ENCODE measurements around the gene TNNT3. TPM values are rescaled to one million over a fixed set of nuclear protein-coding genes. Genes with fewer than 3 reads are reported as not detected.

TNNT3 gene
- total RNA-seq, 2 experiments from 2014 or later: 19.1 to 21.9 TPM

DNA sequence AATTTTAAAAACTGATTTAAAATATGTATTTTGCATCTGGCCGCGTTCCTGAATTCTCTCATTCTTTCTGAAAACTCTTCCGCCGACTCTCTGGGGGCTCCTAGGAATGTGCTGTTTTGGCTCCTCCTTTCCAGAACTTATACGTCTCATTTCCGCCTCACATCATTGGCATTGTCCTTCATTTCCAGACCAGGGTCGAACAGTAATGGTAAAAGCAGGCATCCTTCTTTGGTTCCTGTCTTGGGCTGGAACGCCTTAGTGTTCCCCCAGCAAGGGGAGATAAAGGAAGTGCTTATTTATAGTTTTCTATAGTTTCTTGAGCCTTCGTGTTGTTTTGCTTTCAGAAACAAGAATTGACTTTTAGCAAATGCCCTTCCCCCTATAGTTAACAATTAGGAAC, 10.9 kb upstream of the TNNT3 start:
- Mint-ChIP-seq H3K4me3 (no peak overlapping the region), H3K9me3 (no peaks in the 10 kb centered on the region), H3K36me3 (ENCODE audit: low read depth) (no peaks in the 10 kb centered on the region), H3K4me1 (ENCODE audit: low read depth) (no peaks in the 10 kb centered on the region), H3K27ac (no peak overlapping the region), H3K27me3 (no peaks in the 10 kb centered on the region)
- CTCF ChIA-PET: no interaction called here
- intact Hi-C loops (cut with DNase I, micrococcal nuclease): no loop called here
- TF ChIP-seq, protein P1, sequence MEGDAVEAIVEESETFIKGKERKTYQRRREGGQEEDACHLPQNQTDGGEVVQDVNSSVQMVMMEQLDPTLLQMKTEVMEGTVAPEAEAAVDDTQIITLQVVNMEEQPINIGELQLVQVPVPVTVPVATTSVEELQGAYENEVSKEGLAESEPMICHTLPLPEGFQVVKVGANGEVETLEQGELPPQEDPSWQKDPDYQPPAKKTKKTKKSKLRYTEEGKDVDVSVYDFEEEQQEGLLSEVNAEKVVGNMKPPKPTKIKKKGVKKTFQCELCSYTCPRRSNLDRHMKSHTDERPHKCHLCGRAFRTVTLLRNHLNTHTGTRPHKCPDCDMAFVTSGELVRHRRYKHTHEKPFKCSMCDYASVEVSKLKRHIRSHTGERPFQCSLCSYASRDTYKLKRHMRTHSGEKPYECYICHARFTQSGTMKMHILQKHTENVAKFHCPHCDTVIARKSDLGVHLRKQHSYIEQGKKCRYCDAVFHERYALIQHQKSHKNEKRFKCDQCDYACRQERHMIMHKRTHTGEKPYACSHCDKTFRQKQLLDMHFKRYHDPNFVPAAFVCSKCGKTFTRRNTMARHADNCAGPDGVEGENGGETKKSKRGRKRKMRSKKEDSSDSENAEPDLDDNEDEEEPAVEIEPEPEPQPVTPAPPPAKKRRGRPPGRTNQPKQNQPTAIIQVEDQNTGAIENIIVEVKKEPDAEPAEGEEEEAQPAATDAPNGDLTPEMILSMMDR (IDR thresholded peaks at IDR 0.05): no peak
- Histone ChIP-seq H3K9me3 (ENCODE audit: control insufficient read depth in 1 of 2, insufficient read depth in 1 of 2, low read length in 2 of 2) (no peaks in the 10 kb centered on the region), H3K27me3 (ENCODE audit: control insufficient read depth in 1 of 2, insufficient read depth in 2 of 2, low read length in 2 of 2) (no peaks in the 10 kb centered on the region), H3K4me1 (ENCODE audit: insufficient read depth, low read length) (no peaks in the 10 kb centered on the region), H3K36me3 (ENCODE audit: insufficient read depth, low read length) (no peaks in the 10 kb centered on the region), H3K27ac (ENCODE audit: low read depth in 1 of 2, low read length in 2 of 2) (no peak overlapping the region), H3K4me3 (ENCODE audit: low read length) (no peak overlapping the region)
- POLR2A ChIA-PET: no interaction called here
- DNase-seq: no peak
- ATAC-seq (ENCODE audit: poor library complexity): no peak

DNA sequence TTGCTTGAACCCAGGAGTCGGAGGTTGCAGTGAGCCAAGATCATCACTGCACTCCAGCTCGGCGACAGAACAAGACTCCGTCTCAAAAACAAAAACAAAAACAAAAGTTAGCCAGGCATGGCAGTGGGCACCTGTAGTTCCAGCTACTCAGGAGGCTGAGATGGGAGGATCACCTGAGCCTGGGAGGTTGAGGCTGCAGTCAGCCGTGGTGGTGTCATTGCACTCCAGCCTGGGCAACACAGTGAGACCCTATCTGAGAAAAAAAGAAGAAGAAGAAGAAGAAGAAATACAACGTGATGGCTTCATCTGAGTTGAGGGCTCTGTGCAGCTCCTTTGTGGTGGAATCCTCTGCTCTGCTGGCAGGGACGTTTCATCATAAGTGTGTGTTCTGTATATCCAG, 10.0 kb upstream of the TNNT3 start:
- Histone ChIP-seq H3K27ac (ENCODE audit: low read depth in 1 of 2, low read length in 2 of 2) (no peak overlapping the region), H3K9me3 (ENCODE audit: control insufficient read depth in 1 of 2, insufficient read depth in 1 of 2, low read length in 2 of 2) (no peaks in the 10 kb centered on the region), H3K36me3 (ENCODE audit: insufficient read depth, low read length) (no peaks in the 10 kb centered on the region), H3K4me1 (ENCODE audit: insufficient read depth, low read length) (no peaks in the 10 kb centered on the region), H3K27me3 (ENCODE audit: control insufficient read depth in 1 of 2, insufficient read depth in 2 of 2, low read length in 2 of 2) (no peaks in the 10 kb centered on the region), H3K4me3 (ENCODE audit: low read length) (no peak overlapping the region)
- H3K36me3 Mint-ChIP-seq (ENCODE audit: low read depth): no peaks in the 10 kb centered on the region
- H3K27ac Mint-ChIP-seq: no peak overlapping the region
- no peak overlapping the region for H3K4me3 Mint-ChIP-seq
- H3K27me3 Mint-ChIP-seq: peaks cover 6% of the 10 kb centered on the region
- ATAC-seq (ENCODE audit: poor library complexity) (no peak), DNase-seq (no peak)
- H3K4me1 Mint-ChIP-seq (ENCODE audit: low read depth): no peaks in the 10 kb centered on the region
- H3K9me3 Mint-ChIP-seq: no peaks in the 10 kb centered on the region
- intact Hi-C loops (cut with DNase I, micrococcal nuclease): no loop called here
- ChIA-PET POLR2A (no interaction called here), CTCF (no interaction called here)
- TF ChIP-seq, protein P1 (IDR thresholded peaks at IDR 0.05): no peak

DNA sequence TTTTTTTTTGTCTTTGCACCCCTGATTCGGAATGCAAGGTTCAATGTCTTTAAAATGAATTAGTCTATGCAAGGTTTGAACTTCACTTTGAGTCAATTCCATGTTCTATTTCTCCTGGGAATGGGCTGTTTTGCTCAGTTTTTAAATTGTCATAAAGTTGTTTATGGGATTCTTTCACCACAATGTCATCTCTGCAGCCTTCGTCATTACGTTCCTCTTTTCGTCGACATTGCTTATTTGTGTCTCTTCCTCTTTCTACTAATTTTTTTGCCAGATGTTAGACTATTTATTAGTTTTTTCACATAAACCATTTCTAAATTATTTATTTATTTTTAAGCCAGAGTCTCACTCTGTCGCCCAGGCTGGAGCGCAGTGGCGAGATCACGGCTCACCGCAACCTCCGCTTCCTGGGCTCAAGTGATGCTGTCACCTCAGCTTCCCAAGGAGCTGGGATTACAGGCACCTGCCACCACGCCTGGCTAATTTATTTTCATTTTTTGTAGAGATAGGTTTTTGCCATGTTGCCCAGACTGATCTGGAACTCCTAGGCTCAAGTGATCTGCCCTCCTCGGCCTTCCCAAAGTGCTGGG, 7.1 kb upstream of the TNNT3 start:
- Histone ChIP-seq H3K9me3 (ENCODE audit: control insufficient read depth in 1 of 2, insufficient read depth in 1 of 2, low read length in 2 of 2) (no peaks in the 10 kb centered on the region), H3K4me3 (ENCODE audit: low read length) (no peak overlapping the region), H3K36me3 (ENCODE audit: insufficient read depth, low read length) (no peaks in the 10 kb centered on the region), H3K27ac (ENCODE audit: low read depth in 1 of 2, low read length in 2 of 2) (no peak overlapping the region), H3K27me3 (ENCODE audit: control insufficient read depth in 1 of 2, insufficient read depth in 2 of 2, low read length in 2 of 2) (no peaks in the 10 kb centered on the region), H3K4me1 (ENCODE audit: insufficient read depth, low read length) (peaks cover 13% of the 10 kb centered on the region)
- ATAC-seq (ENCODE audit: poor library complexity) (no peak), DNase-seq (no peak)
- intact Hi-C loops (cut with DNase I, micrococcal nuclease): no loop called here
- POLR2A ChIA-PET: no interaction called here
- H3K27ac Mint-ChIP-seq: no peak overlapping the region
- CTCF ChIA-PET: no interaction called here
- no peaks in the 10 kb centered on the region for H3K36me3 Mint-ChIP-seq (ENCODE audit: low read depth)
- peaks cover 11% of the 10 kb centered on the region for H3K4me1 Mint-ChIP-seq (ENCODE audit: low read depth)
- H3K4me3 Mint-ChIP-seq: no peak overlapping the region
- TF ChIP-seq, protein P1 (IDR thresholded peaks at IDR 0.05): no peak
- H3K9me3 Mint-ChIP-seq: no peaks in the 10 kb centered on the region
- H3K27me3 Mint-ChIP-seq: peaks cover 12% of the 10 kb centered on the region
